Astrocyte of the hippocampus (primary cell): ENCODE data around the gene SRSF7.
"Not testable (repeated sequence)": the region's sequence is repeated elsewhere in the genome, so short reads cannot be mapped to it uniquely, and the experiment has no call there.

Experiments
- DNase-seq: peaks from one replicate; pipeline ENCODE4 v3.0.0; 2011; ENCODE audit warnings: low read depth, low spot score

Gene SRSF7

GRCh38 chr2:38731684-38732221 is 19.4 kb downstream of the SRSF7 start:
- DNase-seq = no peak

- DNase-seq = no peak
Observed at GRCh38 chr2:38731090-38731489, 20.1 kb downstream of the SRSF7 start.

GRCh38 chr2:38728694-38729093 is 22.5 kb downstream of the SRSF7 start:
- DNase-seq = no peak

GRCh38 chr2:38727661-38728060 is 23.5 kb downstream of the SRSF7 start:
- no peak for DNase-seq

GRCh38 chr2:38723173-38723572 is 28.0 kb downstream of the SRSF7 start:
- no peak for DNase-seq

GRCh38 chr2:38722271-38723061 is 28.7 kb downstream of the SRSF7 start:
- DNase-seq = no peak

- peak; percentile 97 for DNase-seq
Observed at GRCh38 chr2:38720613-38721241, 30.4 kb downstream of the SRSF7 start.

GRCh38 chr2:38719706-38720105 is 31.5 kb downstream of the SRSF7 start:
- DNase-seq = no peak

- no peak for DNase-seq
Observed at GRCh38 chr2:38718601-38719000, 32.6 kb downstream of the SRSF7 start.

- peak; percentile 51 for DNase-seq
Observed at GRCh38 chr2:38716185-38716584, 35.0 kb downstream of the SRSF7 start.

- DNase-seq = not testable (repeated sequence)
Observed at GRCh38 chr2:38714941-38715340, 36.2 kb downstream of the SRSF7 start.

- DNase-seq = no peak
Observed at GRCh38 chr2:38713338-38713737, 37.8 kb downstream of the SRSF7 start.

- no peak for DNase-seq
Observed at GRCh38 chr2:38712871-38713270, 38.3 kb downstream of the SRSF7 start.

GRCh38 chr2:38712413-38712812 is 38.7 kb downstream of the SRSF7 start:
- DNase-seq = no peak

GRCh38 chr2:38711558-38711957 is 39.6 kb downstream of the SRSF7 start:
- no peak for DNase-seq

GRCh38 chr2:38709567-38710194 is 41.5 kb downstream of the SRSF7 start:
- no peak for DNase-seq

- DNase-seq = no peak
Observed at GRCh38 chr2:38708900-38709566, 42.1 kb downstream of the SRSF7 start.

GRCh38 chr2:38708491-38708890 is 42.7 kb downstream of the SRSF7 start:
- DNase-seq = not testable (repeated sequence)

GRCh38 chr2:38706846-38707345 is 44.3 kb downstream of the SRSF7 start:
- no peak for DNase-seq

GRCh38 chr2:38704664-38705063 is 46.5 kb downstream of the SRSF7 start:
- no peak for DNase-seq

- DNase-seq = peak; percentile 35
Observed at GRCh38 chr2:38703336-38703735, 47.8 kb downstream of the SRSF7 start.

- DNase-seq = peak; percentile 84
Observed at GRCh38 chr2:38702413-38702812, 48.7 kb downstream of the SRSF7 start.
